Glomerular visceral epithelial cell (primary cell): ENCODE data around the gene SCAND1.
"Not testable (repeated sequence)": the region's sequence is repeated elsewhere in the genome, so short reads cannot be mapped to it uniquely, and the experiment has no call there.

Experiments used
- DNase-seq: peaks from one replicate; pipeline ENCODE4 v3.0.0-alpha.2; 2016; ENCODE audit errors: extremely low spot score

Gene SCAND1

GRCh38 chr20:35954200-35954906 is at the start of gene SCAND1:
TSS of gene SCAND1 (minus strand) at chr20:35954502. CDS start at chr20:35954284, 218 bp downstream.
- peak; percentile 100 for DNase-seq

- DNase-seq = no peak
These were observed 49.7 kb upstream of the SCAND1 start for GRCh38 chr20:36004045-36004444.

DNA sequence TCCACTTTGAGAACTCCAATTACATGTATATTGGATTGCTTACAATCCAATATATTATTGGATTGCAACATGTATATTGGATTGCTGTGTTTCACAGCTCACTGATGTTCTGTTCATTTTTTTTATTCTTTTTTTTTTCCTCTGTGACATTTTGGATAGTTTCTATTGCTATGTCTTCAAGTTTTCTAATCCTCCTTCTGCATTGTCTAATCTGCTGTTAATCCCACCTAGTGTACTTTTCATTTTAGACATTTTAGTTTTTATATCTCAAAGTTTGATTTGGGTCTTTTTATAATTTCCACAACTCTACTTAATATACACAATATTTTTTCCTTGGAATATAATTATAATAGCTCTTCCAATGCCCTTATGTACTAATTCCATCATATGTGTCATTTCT is 48.6 kb upstream of the SCAND1 start:
- DNase-seq = no peak

- DNase-seq = not testable (repeated sequence)
These were observed 47.0 kb upstream of the SCAND1 start for GRCh38 chr20:36001331-36001730.

GRCh38 chr20:35996492-35996891 is 42.2 kb upstream of the SCAND1 start:
- not testable (repeated sequence) for DNase-seq

DNA sequence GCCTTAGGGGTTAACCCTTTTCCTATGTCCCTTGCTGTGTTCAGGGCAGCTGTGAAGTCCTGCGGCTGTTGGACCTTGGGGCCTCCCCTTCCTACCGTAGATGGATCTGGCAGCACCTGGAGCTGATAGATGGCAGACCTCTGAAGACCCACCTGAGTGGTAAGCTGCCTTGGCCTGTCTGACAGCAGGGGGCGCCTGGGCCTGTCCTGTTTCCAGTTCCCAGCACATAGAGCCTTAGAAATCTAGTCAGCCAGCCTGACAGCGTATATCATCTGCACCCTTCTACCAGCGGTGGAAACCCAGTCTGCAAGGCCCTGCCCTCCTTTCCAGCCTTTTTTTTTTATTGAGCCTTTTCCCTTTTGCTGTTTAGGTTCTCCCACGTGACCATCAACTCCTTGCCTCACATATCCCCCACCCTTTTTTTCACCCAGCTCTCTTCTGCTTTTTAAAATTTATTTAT is 40.7 kb upstream of the SCAND1 start:
- DNase-seq = peak; percentile 90

DNA sequence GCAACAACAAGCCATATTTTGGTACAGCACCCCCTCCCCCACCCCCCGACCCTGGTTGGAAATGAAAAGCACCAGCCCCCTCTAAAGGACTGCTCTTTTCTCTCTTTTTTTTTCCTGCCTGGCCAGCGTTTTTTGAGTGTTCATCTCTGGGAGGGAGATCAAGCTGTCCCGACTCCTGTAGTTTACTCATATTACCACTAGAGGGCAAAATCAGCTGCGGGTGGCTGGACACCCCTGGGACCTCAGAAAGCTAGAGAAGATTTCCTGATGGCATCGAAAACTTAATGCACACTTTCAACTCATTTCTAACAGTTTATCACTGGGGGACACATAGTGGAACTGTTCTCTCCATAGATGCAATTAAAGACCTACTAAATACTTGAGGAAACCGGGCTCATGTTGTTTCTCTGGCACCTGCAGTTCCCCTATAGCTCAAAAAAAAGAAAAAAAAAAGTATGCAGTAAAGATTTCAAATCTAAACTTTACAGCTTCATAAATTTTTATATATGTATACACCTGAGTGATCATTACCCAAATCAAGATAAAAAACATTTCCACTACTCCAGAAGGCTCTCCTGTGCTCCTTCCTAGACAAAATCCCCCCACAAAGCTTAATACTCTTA is 38.5 kb upstream of the SCAND1 start:
- DNase-seq = peak; percentile 78

- DNase-seq = peak; percentile 43
These were observed 37.0 kb upstream of the SCAND1 start for GRCh38 chr20:35991142-35991771.

DNA sequence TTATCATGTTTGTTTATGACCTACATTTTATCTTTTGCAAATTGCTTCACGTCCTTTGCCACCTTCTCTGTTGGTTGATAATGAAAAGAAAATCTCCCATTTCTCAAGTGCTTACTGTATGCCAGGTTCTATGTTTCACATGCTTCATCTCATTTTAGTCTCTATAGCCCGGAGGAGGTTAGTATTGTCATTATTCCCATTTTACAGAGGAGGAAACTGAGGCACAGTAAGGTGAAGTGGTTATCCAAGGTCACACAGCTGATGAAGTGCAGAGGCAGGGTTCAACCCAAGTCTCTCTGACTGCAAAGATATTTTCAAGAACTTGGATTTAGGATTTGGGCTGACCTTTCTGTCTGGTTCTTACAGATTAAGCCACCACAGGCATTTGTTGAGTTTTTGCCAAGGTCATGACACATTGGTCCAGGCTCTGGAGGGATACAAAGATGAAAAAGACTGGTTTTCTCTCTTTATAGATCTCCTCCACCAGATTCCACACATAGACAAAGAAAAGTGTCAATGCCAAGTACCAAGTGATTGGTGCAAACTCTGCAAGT is 34.7 kb upstream of the SCAND1 start:
- DNase-seq = no peak

GRCh38 chr20:35985806-35986205 is 31.5 kb upstream of the SCAND1 start:
- DNase-seq = no peak

DNA sequence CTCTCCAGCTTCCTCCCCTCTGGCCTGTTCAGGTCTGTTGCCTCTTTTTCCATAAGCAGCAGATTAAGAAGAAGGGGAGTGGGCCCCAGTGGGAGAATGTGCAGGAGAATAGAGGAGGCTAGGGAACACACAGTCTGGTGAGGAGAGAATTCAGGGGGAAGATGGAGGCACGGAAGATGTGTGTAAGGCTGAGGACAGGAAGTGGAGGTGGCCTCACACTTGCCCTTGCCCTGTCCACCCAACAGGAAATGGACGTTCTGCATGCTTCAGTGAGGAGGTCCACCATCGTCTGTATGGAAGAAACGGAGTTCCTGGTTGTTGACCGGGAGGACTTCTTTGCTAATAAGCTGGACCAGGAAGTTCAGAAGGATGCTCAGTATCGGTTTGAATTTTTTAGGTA is 30.1 kb upstream of the SCAND1 start:
- DNase-seq = no peak

DNA sequence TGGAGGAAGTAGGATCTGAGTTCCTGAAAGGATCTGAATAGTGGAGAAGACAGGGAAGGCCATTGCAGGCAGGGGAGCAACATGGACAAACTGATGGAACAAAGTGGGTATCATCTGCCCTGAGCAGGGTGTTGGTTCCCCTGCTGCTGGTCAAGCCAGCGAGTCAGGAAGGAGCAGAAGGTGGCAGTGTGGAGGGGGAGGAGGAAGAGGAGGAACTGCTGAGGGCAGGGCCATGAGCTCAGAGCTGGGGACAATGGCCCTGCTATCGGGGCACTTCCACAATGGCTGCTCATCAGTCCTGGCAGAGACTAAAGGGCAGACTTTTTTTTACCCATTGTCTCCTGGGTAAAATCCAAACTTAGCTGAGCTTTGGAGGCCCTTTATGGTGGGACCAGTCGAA is 27.7 kb upstream of the SCAND1 start:
- DNase-seq = no peak

DNA sequence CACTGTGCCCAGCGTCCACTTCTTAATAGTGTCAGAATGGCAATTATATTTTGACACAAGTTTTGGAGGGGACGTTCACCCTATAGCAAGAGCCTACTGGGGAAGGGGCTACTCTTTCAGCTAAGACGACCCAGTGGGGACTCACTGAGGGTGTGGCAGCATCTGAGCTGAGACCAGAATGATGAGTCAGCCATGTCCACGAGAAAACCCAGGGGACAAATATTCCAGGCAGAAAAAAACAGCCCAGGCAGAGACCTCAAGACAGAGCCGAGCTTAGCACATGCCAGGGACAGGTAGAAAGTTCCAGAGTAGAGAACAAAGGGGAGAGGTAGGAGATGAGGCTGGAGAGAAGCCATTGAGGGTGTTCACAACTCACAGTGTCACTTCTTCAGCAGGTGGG is 25.2 kb upstream of the SCAND1 start:
- no peak for DNase-seq

- DNase-seq = no peak
These were observed 23.8 kb upstream of the SCAND1 start for GRCh38 chr20:35978041-35978513.

DNA sequence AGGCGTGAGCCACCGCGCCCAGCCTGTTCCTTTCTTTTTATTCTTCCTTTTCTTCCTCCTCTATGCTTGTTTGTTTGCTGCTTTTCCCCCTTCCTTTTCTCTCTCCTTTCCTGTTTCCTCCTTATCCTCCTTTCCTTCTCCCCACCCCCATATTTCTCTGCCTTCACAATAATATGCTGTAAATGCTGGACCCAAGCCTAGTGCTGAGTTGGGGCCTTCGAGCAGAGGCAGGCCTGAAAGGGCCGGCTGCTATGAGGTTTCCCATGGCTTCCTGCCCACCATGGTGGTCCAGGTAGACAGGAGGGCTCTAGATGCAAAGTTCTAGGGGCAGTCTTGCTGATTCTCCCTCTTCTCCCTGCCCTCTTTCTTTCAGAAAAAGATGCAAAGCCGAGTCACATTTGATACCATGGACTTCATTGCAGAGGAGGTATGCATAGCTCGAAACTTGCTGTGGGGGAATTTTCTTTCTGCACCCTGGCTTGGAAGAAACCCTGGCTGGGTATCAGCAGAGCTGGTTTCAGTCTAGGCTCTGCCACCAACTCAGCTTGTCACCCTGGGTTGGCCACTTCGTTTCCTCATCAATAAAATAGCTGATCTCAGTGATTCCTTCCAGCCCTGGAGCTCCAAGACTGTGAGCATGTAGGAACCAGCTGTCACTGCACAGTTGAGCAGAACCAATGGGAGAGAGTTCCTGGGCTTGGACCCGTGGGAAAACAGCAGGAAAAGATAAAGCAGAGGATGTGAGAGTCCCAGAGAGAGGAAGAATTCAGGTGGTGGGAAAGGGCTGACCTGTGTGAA is 21.5 kb upstream of the SCAND1 start:
- no peak for DNase-seq

GRCh38 chr20:35974256-35974655 is 20.0 kb upstream of the SCAND1 start:
- no peak for DNase-seq

DNA sequence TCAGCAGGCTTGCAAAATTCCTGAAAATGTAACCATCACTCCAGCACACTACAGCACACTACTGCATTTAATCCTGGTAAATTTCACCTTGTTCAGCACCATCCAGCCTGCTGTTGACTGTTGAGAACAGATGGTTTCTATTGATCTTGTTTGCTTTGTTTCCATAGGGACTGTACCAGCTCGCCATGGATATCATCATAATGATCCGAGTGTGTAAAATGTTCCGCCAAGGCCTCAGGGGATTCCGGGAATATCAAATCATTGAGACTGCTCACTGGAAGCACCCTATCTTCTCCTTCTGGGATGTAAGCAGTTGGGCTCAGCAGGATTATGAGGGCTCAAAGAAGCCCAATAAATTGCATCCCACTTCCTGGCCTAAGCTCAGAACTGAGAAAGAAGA is 18.2 kb upstream of the SCAND1 start:
- no peak for DNase-seq

- DNase-seq = no peak
These were observed 17.7 kb upstream of the SCAND1 start for GRCh38 chr20:35971981-35972380.

GRCh38 chr20:35968930-35969329 is 14.6 kb upstream of the SCAND1 start:
- no peak for DNase-seq

DNA sequence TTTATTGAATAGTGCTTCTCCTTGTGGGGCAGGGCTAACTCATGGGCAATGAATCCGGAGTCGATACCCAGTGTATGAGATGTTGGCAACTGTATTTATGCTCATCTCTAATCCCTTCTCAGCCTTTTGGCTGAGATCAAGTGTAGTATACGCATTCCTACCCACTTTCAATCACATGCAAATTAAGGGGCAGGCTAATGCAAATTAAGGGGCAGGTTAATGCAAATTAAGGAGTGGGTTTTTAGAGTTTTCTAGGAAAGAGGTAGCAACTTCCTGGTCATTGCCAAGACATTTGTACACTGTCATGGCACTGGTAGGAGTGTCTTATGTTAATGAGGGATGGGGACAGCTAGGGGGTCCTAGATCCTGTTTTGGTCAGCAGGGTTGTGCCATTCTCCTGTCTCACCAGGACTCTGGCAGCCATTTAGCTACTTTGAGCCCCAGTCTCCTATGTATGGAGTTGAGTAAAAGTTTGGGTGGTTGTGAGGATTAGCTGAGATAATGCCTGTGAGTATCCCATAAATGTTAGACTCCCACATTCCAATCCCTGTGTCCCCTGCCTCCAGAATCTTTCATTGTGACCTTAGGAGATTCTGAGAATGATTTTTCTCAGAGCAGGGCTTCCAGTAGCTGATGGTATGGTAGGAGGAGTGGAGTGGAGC is 13.8 kb upstream of the SCAND1 start, which contains the start of gene CNBD2:
CNBD2 (plus strand) TSS at position 612 of the 662 bp plus-strand sequence. CDS start 173 bp downstream, outside the sequence.
- DNase-seq = no peak

DNA sequence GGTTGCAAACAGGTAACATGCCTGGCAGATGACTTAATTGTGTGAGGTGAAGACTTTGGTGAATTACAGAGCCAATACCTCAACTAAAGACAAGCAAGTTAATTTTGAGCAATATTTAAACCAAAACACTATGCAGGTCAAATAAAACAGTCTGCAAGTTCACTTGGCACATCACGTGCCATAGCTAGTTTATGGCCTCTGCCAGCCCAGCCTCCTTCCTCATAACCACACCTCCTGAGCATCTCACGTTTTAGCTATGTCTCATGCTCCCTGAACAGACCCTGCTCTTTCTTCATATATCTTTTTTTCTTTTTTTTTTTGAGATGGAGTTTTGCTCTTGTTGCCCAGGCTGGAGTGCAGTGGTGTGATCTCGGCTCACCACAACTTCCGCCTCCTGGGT is 9.6 kb upstream of the SCAND1 start:
- DNase-seq = no peak
